ENCODE data around the gene DMXL2. TPM values are rescaled to one million over a fixed set of nuclear protein-coding genes. Genes with fewer than 3 reads are reported as not detected.

Gene DMXL2
- total RNA-seq, 1 donor from 2014 or later: 23.6 TPM

DNA sequence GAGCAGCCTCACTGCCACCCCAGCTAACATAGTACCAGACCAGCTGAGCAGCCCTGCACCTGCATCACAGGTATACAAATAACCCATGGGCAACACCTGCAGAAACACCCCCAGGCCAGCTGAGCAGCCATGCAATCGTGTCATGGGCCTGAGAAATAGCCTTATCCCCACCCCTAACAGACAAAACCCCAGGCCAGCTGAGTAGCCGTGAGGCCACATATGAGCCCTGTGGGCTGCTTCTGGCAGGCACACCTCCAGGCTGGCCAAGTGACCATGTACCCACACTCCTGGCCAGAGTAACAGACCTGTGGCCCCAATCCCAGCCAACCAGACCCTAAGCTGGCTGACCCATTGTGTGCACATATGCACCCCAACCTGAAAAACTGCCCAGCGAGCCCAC, 138.6 kb downstream of the DMXL2 start:
- Histone ChIP-seq H3K27ac (no peak overlapping the region), H3K36me3 (peaks cover 5 to 30% of the 10 kb centered on the region in 2 donors), H3K9me3 (peaks cover 8% of the 10 kb centered on the region), H3K27me3 (no peaks in the 10 kb centered on the region), H3K4me3 (no peak overlapping the region), H3K4me1 (no peaks in the 10 kb centered on the region)
- TF ChIP-seq POLR2A (IDR thresholded peaks at IDR 0.05) (no peak), POLR2AphosphoS5 (IDR thresholded peaks at IDR 0.05; ENCODE audit: insufficient read depth in 1 of 2, low read depth in 1 of 2) (no peak), CTCF (IDR thresholded peaks at IDR 0.05) (no peak)
- no peak for DNase-seq (ENCODE audit: extremely low spot score in 2 of 2)
- intact Hi-C loops (cut with DNase I): no loop called here

DNA sequence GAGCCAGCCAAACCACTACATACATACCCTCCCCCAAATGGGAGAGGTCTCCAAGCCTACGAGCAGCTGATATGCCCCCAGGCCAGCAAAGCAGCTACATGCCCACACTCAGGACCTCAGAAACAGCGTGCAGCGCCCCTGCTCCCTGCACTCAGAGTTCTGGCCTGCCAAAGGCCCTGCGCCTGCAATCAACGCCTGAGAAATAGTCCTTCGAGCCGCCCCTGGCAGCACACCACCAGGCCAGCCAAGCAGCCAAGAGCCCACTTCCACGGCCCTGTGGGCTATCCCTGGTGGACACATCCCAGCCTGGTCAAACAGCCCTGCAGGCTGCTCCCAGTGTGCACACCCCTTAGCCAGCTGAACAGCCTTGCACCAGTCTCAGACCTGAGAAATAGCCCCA, 139.1 kb downstream of the DMXL2 start:
- TF ChIP-seq POLR2AphosphoS5 (IDR thresholded peaks at IDR 0.05; ENCODE audit: insufficient read depth in 1 of 2, low read depth in 1 of 2) (no peak), CTCF (IDR thresholded peaks at IDR 0.05) (no peak), POLR2A (IDR thresholded peaks at IDR 0.05) (no peak)
- H3K36me3 ChIP-seq: peaks cover 5 to 25% of the 10 kb centered on the region in 2 donors
- intact Hi-C loops (cut with DNase I): no loop called here
- H3K27me3 ChIP-seq: no peaks in the 10 kb centered on the region
- no peaks in the 10 kb centered on the region for H3K4me1 ChIP-seq
- no peak overlapping the region for H3K27ac ChIP-seq
- peaks cover 8% of the 10 kb centered on the region for H3K9me3 ChIP-seq
- no peak for DNase-seq (ENCODE audit: extremely low spot score in 2 of 2)
- no peak overlapping the region for H3K4me3 ChIP-seq

DNA sequence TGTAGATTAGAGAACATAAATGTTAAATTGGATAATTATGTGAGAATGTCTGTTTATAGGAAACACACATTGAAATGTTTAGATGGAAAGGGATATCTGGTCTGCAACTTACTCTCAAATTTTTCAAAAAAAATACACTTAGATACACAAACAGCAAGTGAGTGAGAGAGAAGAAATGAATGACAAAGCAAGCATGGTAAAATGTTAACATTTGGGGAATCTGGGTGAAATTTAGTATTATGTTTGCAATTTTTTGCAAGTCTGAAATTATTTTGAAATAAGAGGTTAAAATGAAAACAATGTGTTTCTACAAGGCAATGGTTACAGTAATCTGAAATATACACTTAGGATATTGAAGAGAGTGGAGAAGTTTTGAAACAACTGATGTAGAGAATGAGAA, 146.8 kb downstream of the DMXL2 start:
- H3K4me3 ChIP-seq: no peak overlapping the region
- no peaks in the 10 kb centered on the region for H3K9me3 ChIP-seq
- no peaks in the 10 kb centered on the region for H3K4me1 ChIP-seq
- DNase-seq (ENCODE audit: extremely low spot score in 2 of 2): no peak
- H3K27ac ChIP-seq: no peak overlapping the region
- TF ChIP-seq CTCF (IDR thresholded peaks at IDR 0.05) (no peak), POLR2AphosphoS5 (IDR thresholded peaks at IDR 0.05; ENCODE audit: insufficient read depth in 1 of 2, low read depth in 1 of 2) (no peak), POLR2A (IDR thresholded peaks at IDR 0.05) (no peak)
- H3K36me3 ChIP-seq: no peaks in the 10 kb centered on the region
- H3K27me3 ChIP-seq: no peaks in the 10 kb centered on the region
- intact Hi-C loops (cut with DNase I): no loop called here

DNA sequence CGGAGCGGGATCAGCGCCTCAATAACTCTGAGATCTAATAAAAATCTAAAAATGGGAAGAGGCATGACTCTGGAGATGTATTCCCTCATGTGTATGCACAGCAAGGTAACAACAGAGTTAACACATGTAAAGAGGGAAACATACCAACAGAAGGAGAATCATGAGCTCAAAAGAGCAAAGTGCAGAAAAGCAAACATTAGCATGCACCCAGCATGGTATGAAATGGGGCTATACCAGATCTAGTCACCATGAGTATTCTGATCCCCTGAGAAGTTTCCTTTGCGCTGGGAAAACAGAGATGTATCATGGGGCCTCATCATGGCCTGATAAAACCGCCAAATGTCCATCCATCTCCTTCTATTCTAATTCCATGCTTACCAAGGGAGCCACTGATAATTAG, 152.1 kb downstream of the DMXL2 start:
- no peak for DNase-seq (ENCODE audit: extremely low spot score in 2 of 2)
- Histone ChIP-seq H3K4me3 (no peak overlapping the region), H3K27ac (no peak overlapping the region), H3K9me3 (no peaks in the 10 kb centered on the region), H3K27me3 (no peaks in the 10 kb centered on the region), H3K36me3 (peaks cover 0 to 6% of the 10 kb centered on the region in 2 donors), H3K4me1 (no peaks in the 10 kb centered on the region)
- intact Hi-C loops (cut with DNase I): no loop called here
- TF ChIP-seq CTCF (IDR thresholded peaks at IDR 0.05): no peak
- TF ChIP-seq POLR2A (IDR thresholded peaks at IDR 0.05): no peak
- TF ChIP-seq POLR2AphosphoS5 (IDR thresholded peaks at IDR 0.05; ENCODE audit: insufficient read depth in 1 of 2, low read depth in 1 of 2): no peak

GRCh38 chr15:51460796-51461195, 161.8 kb downstream of the DMXL2 start:
- no peaks in the 10 kb centered on the region for H3K27me3 ChIP-seq
- no peak overlapping the region for H3K4me3 ChIP-seq
- intact Hi-C loops (cut with DNase I): no loop called here
- H3K27ac ChIP-seq: no peak overlapping the region
- TF ChIP-seq POLR2A (IDR thresholded peaks at IDR 0.05): no peak
- TF ChIP-seq POLR2AphosphoS5 (IDR thresholded peaks at IDR 0.05; ENCODE audit: insufficient read depth in 1 of 2, low read depth in 1 of 2): no peak
- no peak for TF ChIP-seq CTCF (IDR thresholded peaks at IDR 0.05)
- no peaks in the 10 kb centered on the region for H3K4me1 ChIP-seq
- DNase-seq (ENCODE audit: extremely low spot score in 2 of 2): no peak
- H3K9me3 ChIP-seq: no peaks in the 10 kb centered on the region
- H3K36me3 ChIP-seq: peaks cover 0 to 16% of the 10 kb centered on the region in 2 donors
